ENCODE results near the gene PRKG1. TPM values are rescaled to one million over a fixed set of nuclear protein-coding genes. Genes with fewer than 3 reads are reported as not detected.

Gene PRKG1
- polyA plus RNA-seq, 3 donors, result not detected

DNA sequence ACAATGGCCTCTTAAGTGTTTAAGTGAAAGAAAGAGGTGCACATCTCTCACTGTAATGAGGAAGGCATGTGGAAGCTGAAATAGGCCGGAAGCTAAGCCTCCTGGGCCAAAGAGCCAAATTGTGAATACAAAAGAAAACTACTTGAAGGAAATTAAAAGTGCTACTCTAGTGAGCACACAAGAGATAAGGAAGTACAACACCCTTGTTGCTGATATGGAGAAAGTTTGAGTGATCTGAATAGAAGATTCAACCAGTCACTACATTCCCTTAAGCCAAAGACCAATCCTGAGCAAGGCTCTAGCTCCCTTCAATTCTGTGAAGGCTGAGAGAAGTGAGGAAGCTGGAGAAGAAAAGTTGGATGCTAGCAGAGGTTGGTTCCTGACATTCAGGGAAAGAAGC, 1248.0 kb downstream of the PRKG1 start:
- H4K20me1 ChIP-seq (ENCODE audit: insufficient read depth, low read length), result no peaks in the 10 kb centered on the region
- no peak overlapping the region for H2AFZ ChIP-seq (ENCODE audit: insufficient read depth, low read depth, low read length, poor library complexity, severe bottlenecking)
- no peak overlapping the region for H3K27ac Mint-ChIP-seq
- H3K4me3 ChIP-seq (replicated peaks in 1 of 3; ENCODE audit: low read depth in 2 of 3, low read length in 3 of 3), result no peak overlapping the region
- no peaks in the 10 kb centered on the region for H3K4me1 Mint-ChIP-seq
- TF ChIP-seq, protein P1, sequence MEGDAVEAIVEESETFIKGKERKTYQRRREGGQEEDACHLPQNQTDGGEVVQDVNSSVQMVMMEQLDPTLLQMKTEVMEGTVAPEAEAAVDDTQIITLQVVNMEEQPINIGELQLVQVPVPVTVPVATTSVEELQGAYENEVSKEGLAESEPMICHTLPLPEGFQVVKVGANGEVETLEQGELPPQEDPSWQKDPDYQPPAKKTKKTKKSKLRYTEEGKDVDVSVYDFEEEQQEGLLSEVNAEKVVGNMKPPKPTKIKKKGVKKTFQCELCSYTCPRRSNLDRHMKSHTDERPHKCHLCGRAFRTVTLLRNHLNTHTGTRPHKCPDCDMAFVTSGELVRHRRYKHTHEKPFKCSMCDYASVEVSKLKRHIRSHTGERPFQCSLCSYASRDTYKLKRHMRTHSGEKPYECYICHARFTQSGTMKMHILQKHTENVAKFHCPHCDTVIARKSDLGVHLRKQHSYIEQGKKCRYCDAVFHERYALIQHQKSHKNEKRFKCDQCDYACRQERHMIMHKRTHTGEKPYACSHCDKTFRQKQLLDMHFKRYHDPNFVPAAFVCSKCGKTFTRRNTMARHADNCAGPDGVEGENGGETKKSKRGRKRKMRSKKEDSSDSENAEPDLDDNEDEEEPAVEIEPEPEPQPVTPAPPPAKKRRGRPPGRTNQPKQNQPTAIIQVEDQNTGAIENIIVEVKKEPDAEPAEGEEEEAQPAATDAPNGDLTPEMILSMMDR (IDR thresholded peaks at IDR 0.05), result no peak
- H3K4me1 ChIP-seq (ENCODE audit: control insufficient read depth in 1 of 2, insufficient read depth in 2 of 2, low read length in 2 of 2), result no peaks in the 10 kb centered on the region
- no peaks in the 10 kb centered on the region for H3K9me3 ChIP-seq (replicated peaks in 1 of 2; ENCODE audit: control insufficient read depth in 1 of 2, insufficient read depth in 1 of 2, low read length in 2 of 2)
- no peaks in the 10 kb centered on the region for H3K79me2 ChIP-seq (ENCODE audit: insufficient read depth, low read length)
- no peak overlapping the region for H3K27ac ChIP-seq (ENCODE audit: low read depth in 1 of 2, low read length in 2 of 2)
- no peak overlapping the region for H3K4me3 Mint-ChIP-seq
- no peaks in the 10 kb centered on the region for H3K36me3 ChIP-seq (replicated peaks in 1 of 2; ENCODE audit: control insufficient read depth in 1 of 2, insufficient read depth in 2 of 2, low read length in 2 of 2)
- H3K27me3 ChIP-seq (ENCODE audit: control insufficient read depth in 2 of 2, insufficient read depth in 2 of 2, low read length in 2 of 2), result no peaks in the 10 kb centered on the region
- H3K36me3 Mint-ChIP-seq, result no peaks in the 10 kb centered on the region
- H3K9ac ChIP-seq (ENCODE audit: insufficient read depth, low read length, poor library complexity, severe bottlenecking), result no peak overlapping the region
- H3K9me3 Mint-ChIP-seq, result peaks cover 0 to 3% (median 0%) of the 10 kb centered on the region in 7 donors
- H3K4me2 ChIP-seq (replicated peaks; ENCODE audit: extremely low read depth, low read length, poor library complexity, severe bottlenecking), result no peak overlapping the region
- WGBS (ENCODE audit: insufficient coverage), result no CpG with 5 or more reads among the region's 1 CpG
- intact Hi-C loops (cut with micrococcal nuclease), result no loop called here
- no peak for DNase-seq
- peaks cover under 1 to 5% (median 3%) of the 10 kb centered on the region in 3 donors for H3K27me3 Mint-ChIP-seq (ENCODE audit: low read depth in 3 of 3)

DNA sequence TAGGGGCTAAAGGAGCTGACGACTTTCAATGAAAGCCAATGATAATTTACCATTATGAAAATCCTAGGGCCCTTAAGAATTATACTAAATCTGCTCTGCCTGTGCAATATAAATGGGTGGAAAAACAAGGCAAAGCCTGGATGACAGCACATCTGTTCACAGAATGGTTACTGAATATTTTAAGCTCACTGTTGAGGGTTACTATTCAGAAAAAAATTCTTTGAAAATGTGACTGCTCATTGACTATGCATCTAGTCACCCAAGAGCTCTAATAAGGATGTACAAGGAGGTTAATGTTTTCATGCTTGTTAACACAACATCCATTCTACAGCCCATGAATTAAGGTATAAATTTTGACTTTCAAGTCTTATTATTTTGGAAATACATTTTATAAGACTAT, 1248.6 kb downstream of the PRKG1 start:
- Histone ChIP-seq H3K9ac (ENCODE audit: insufficient read depth, low read length, poor library complexity, severe bottlenecking) (no peak overlapping the region), H3K4me2 (replicated peaks; ENCODE audit: extremely low read depth, low read length, poor library complexity, severe bottlenecking) (no peak overlapping the region), H2AFZ (ENCODE audit: insufficient read depth, low read depth, low read length, poor library complexity, severe bottlenecking) (no peak overlapping the region), H3K4me3 (replicated peaks in 1 of 3; ENCODE audit: low read depth in 2 of 3, low read length in 3 of 3) (no peak overlapping the region), H3K36me3 (replicated peaks in 1 of 2; ENCODE audit: control insufficient read depth in 1 of 2, insufficient read depth in 2 of 2, low read length in 2 of 2) (no peaks in the 10 kb centered on the region), H3K9me3 (replicated peaks in 1 of 2; ENCODE audit: control insufficient read depth in 1 of 2, insufficient read depth in 1 of 2, low read length in 2 of 2) (no peaks in the 10 kb centered on the region), H4K20me1 (ENCODE audit: insufficient read depth, low read length) (no peaks in the 10 kb centered on the region), H3K79me2 (ENCODE audit: insufficient read depth, low read length) (no peaks in the 10 kb centered on the region), H3K27me3 (ENCODE audit: control insufficient read depth in 2 of 2, insufficient read depth in 2 of 2, low read length in 2 of 2) (no peaks in the 10 kb centered on the region), H3K4me1 (ENCODE audit: control insufficient read depth in 1 of 2, insufficient read depth in 2 of 2, low read length in 2 of 2) (no peaks in the 10 kb centered on the region), H3K27ac (ENCODE audit: low read depth in 1 of 2, low read length in 2 of 2) (no peak overlapping the region)
- Mint-ChIP-seq H3K27ac (no peak overlapping the region), H3K36me3 (no peaks in the 10 kb centered on the region), H3K9me3 (peaks cover 0 to 3% (median 0%) of the 10 kb centered on the region in 7 donors), H3K4me3 (no peak overlapping the region), H3K4me1 (no peaks in the 10 kb centered on the region), H3K27me3 (ENCODE audit: low read depth in 3 of 3) (peaks cover 0 to 5% (median 3%) of the 10 kb centered on the region in 3 donors)
- WGBS (ENCODE audit: insufficient coverage), result no CpG with 5 or more reads among the region's 1 CpG
- intact Hi-C loops (cut with micrococcal nuclease), result no loop called here
- no peak for DNase-seq
- TF ChIP-seq, protein P1 (IDR thresholded peaks at IDR 0.05), result no peak
